Spinal cord (tissue), 10 donors: ENCODE results near the gene MEIOSIN. TPM values are rescaled to one million over a fixed set of nuclear protein-coding genes. Genes with fewer than 3 reads are reported as not detected.

ENCODE experiments used
- DNase-seq, 6 donors: peaks; one replicate each; pipeline versions ENCODE4 v3.0.0 to v3.0.0-alpha.2; 2013 to 2015; ENCODE audit warnings: low spot score in 6 of 6, low read depth in 4 of 6
- H3K27ac ChIP-seq: one replicate; pipeline ENCODE4 v1.5.1; 2013; ENCODE audit warnings: low read depth, low read length, control low read depth
- H3K27me3 ChIP-seq: one replicate; pipeline ENCODE4 v1.6.1; 2013; ENCODE audit warnings: low read length; ENCODE audit not compliant: control insufficient read depth, insufficient read depth
- H3K36me3 ChIP-seq: one replicate; pipeline ENCODE4 v1.6.1; 2013; ENCODE audit warnings: low read length; ENCODE audit not compliant: control insufficient read depth, insufficient read depth
- H3K4me1 ChIP-seq: one replicate; pipeline ENCODE4 v1.6.1; 2013; ENCODE audit warnings: low read length; ENCODE audit not compliant: control insufficient read depth, insufficient read depth
- H3K4me3 ChIP-seq: one replicate; pipeline ENCODE4 v1.5.1; 2013; ENCODE audit warnings: low read depth, low read length, control low read depth
- H3K9me3 ChIP-seq: one replicate; pipeline ENCODE4 v1.6.1; 2013; ENCODE audit warnings: low read length; ENCODE audit not compliant: control insufficient read depth, insufficient read depth
- WGBS: methylation state at CpG from one replicate; pipeline ENCODE4 v1.1.5; 2013; ENCODE audit warnings: missing lambda C conversion rate; ENCODE audit not compliant: insufficient coverage; 5-methylcytosine and 5-hydroxymethylcytosine counted together
- polyA plus RNA-seq, 2 donors: library from polyadenylated mRNA; unstranded; fragments of 120-200 nt; gene quantifications; one replicate each; pipeline ENCODE4 v1.2.1, GENCODE V29; 2013; ENCODE audit not compliant: insufficient read length in 2 of 2
- total RNA-seq, 2 donors: library from RNA; depleted of rRNA in 1 of 2; stranded (reverse); fragments of 120-200 nt in 1 of 2; fragments of >200 nt in 1 of 2; gene quantifications; one replicate each; pipeline versions ENCODE4 v1.2.3 to v1.2.4, GENCODE V29; 2013 to 2014
- donor health status: healthy.

Gene MEIOSIN
- total and polyA plus RNA-seq, 4 donors = not detected

DNA sequence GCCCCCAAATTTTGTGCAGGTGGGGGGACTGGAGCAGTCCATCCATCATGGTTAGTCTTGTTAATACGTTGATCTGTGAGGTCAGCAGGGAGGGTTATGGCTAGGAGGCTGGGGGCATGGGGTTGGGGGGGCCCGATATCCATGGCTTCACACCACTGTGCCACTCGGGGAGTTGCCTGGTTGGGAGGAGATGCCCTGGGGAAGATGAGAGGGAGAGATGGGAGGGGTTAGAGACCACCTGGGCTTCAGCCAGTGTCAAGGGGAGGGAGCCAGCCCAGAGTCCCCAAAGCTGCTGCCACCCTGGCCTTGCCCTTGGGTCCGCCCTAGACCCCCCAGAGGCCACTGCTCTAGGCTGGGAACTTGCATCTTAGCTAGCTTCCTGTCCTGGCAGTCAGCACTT lies 50.9 kb downstream of the MEIOSIN start:
- 80% methylated on average over 3 of the region's 4 CpGs for WGBS
- Histone ChIP-seq H3K4me1 (peaks cover 51% of the 10 kb centered on the region), H3K4me3 (no peak overlapping the region), H3K36me3 (peaks cover 91% of the 10 kb centered on the region), H3K27ac (no peak overlapping the region), H3K27me3 (no peaks in the 10 kb centered on the region), H3K9me3 (no peaks in the 10 kb centered on the region)
- no peak for DNase-seq

- no peak overlapping the region for H3K27ac ChIP-seq
Measured at GRCh38 chr19:45785097-45785496, 51.9 kb downstream of the MEIOSIN start.

GRCh38 chr19:45785781-45786532 lies 52.7 kb downstream of the MEIOSIN start:
- WGBS = 94% methylated on average over 46 of the region's 57 CpGs
- Histone ChIP-seq H3K4me3 (no peak overlapping the region), H3K36me3 (peaks cover 96% of the 10 kb centered on the region), H3K9me3 (no peaks in the 10 kb centered on the region), H3K27me3 (no peaks in the 10 kb centered on the region), H3K27ac (no peak overlapping the region), H3K4me1 (peaks cover 36% of the 10 kb centered on the region)
- peak in 1 of 6 donors; percentile 0 for DNase-seq

More at GRCh38 chr19:45785097-45785496, 51.9 kb downstream of the MEIOSIN start:
- H3K4me3 ChIP-seq = no peak overlapping the region
- no peaks in the 10 kb centered on the region for H3K27me3 ChIP-seq
- H3K36me3 ChIP-seq = peaks cover 94% of the 10 kb centered on the region
- H3K4me1 ChIP-seq = peaks cover 41% of the 10 kb centered on the region
- WGBS = 83% methylated on average over 5 of the region's 5 CpGs
- no peak for DNase-seq
- H3K9me3 ChIP-seq = no peaks in the 10 kb centered on the region

DNA sequence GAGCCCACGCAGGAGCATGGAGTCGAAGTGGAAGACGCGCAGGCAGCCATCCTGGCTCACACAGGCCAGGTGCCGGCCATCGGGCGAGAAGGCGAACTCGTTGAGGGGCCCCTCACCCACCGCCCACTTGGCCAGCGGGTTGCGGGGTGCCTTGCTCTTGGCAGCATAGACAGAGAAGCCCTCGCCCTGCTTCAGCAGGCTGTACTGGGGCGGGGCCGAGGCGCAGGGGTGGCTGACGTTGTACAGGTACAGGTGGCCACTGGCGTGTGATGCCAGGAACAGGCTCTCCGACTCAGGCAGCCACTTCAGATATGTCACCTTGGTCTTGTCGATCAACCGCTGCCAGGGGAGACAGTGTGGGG lies 53.3 kb downstream of the MEIOSIN start:
- H3K27ac ChIP-seq = no peak overlapping the region
- peaks cover 91% of the 10 kb centered on the region for H3K36me3 ChIP-seq
- H3K4me1 ChIP-seq = peaks cover 34% of the 10 kb centered on the region
- H3K27me3 ChIP-seq = no peaks in the 10 kb centered on the region
- no peak for DNase-seq
- no peaks in the 10 kb centered on the region for H3K9me3 ChIP-seq
- no peak overlapping the region for H3K4me3 ChIP-seq
- 94% methylated on average over 21 of the region's 21 CpGs for WGBS

- Histone ChIP-seq H3K4me3 (no peak overlapping the region), H3K9me3 (no peaks in the 10 kb centered on the region), H3K4me1 (peaks cover 28% of the 10 kb centered on the region), H3K27me3 (no peaks in the 10 kb centered on the region), H3K27ac (no peak overlapping the region), H3K36me3 (peaks cover 67% of the 10 kb centered on the region)
- WGBS = 90% methylated on average over 10 of the region's 15 CpGs
- DNase-seq = no peak
Measured at GRCh38 chr19:45789035-45789786, 56.0 kb downstream of the MEIOSIN start.

GRCh38 chr19:45790942-45791341 lies 57.7 kb downstream of the MEIOSIN start:
- no peaks in the 10 kb centered on the region for H3K27me3 ChIP-seq
- peaks cover 24% of the 10 kb centered on the region for H3K4me1 ChIP-seq
- H3K27ac ChIP-seq = no peak overlapping the region
- no peak overlapping the region for H3K4me3 ChIP-seq
- no peaks in the 10 kb centered on the region for H3K9me3 ChIP-seq
- DNase-seq = no peak
- 95% methylated on average over 7 of the region's 8 CpGs for WGBS
- H3K36me3 ChIP-seq = peaks cover 52% of the 10 kb centered on the region

- Histone ChIP-seq H3K4me1 (peaks cover 24% of the 10 kb centered on the region), H3K4me3 (peak overlapping the region; percentile 69), H3K36me3 (peaks cover 43% of the 10 kb centered on the region), H3K9me3 (no peaks in the 10 kb centered on the region), H3K27ac (peak overlapping the region; percentile 25), H3K27me3 (no peaks in the 10 kb centered on the region)
- no peak for DNase-seq
- WGBS = 7% methylated on average over 31 of the region's 31 CpGs
Measured at GRCh38 chr19:45791744-45792469, 58.7 kb downstream of the MEIOSIN start.

DNA sequence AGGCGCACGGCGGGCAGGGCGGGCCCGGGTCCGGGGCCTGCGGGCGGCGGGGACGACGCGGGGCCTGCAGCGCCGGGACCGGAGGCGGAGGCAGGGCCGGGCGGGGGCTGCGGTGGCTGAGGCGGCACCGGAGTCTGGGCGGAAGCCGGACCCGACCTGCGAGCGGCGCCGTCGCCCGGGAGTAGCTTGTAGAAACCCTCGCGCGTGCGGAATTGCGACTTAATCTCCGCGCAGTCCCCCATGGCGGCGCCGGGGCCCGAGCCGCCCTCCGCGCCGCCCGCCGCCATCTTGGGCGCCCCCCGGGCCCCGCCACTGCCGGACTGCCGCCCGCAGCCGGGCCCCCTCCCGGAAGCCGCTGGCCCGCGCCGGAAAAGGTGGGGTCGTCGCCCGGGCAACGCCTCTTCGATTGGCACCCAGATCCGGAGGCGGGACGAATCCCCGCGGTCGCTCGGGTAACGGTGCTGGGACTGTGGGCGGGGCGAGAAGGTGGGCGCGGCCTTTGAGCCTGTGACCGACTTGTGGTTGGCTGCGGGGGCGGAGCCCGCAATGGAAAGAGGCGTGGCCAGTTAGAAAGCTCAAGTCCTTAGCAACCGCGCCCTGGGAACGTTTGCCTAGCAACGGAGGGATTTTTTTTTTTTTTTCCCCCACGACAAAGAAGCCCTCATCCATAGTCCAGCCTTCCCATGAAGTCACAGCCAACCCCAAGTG lies 59.4 kb downstream of the MEIOSIN start, which contains the start of gene DMWD:
Gene DMWD (minus strand): TSS at position 376 of the 708 bp plus-strand sequence. CDS start 89 bp downstream, at position 287.
- under 1% methylated on average over 84 of the region's 86 CpGs for WGBS
- H3K4me1 ChIP-seq = peaks cover 24% of the 10 kb centered on the region
- H3K36me3 ChIP-seq = peaks cover 36% of the 10 kb centered on the region
- H3K9me3 ChIP-seq = no peaks in the 10 kb centered on the region
- peak within 1 kb of the TSS; percentile 69 for H3K27ac ChIP-seq
- DNase-seq = peak; percentile 95 to 100 (median 99)
- no peaks in the 10 kb centered on the region for H3K27me3 ChIP-seq
- peak within 1 kb of the TSS; percentile 69 for H3K4me3 ChIP-seq

DNA sequence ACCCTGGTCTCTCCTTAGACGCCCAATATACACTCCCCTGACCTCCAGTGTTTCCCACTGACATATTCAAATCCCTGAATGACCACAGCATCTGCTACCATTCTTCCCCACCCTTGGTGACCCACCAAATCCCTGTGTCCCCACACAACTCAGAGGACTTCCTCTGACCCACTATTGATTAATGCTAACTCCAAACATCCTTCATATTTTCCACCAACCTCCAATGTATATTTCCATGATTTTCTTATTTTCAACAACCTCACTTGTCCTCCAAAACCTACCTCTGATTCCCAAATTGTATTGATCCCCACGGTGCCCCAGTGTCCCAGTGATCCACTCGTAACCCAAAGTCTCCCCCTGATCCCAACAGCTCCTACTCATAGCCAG lies 59.9 kb downstream of the MEIOSIN start:
- DNase-seq = no peak
- Histone ChIP-seq H3K27me3 (no peaks in the 10 kb centered on the region), H3K27ac (peak overlapping the region; percentile 69), H3K36me3 (peaks cover 31% of the 10 kb centered on the region), H3K9me3 (no peaks in the 10 kb centered on the region), H3K4me3 (peak overlapping the region; percentile 22), H3K4me1 (peaks cover 24% of the 10 kb centered on the region)
- WGBS = 50% methylated on average over 3 of the region's 3 CpGs
